A673 (cell line): ENCODE results near the gene SUPT4H1. TPM values are rescaled to one million over a fixed set of nuclear protein-coding genes. Genes with fewer than 3 reads are reported as not detected.

ENCODE experiments used
- BruUV-seq: library from RNA; stranded (reverse); fragments of 400-500 nt; replicated peaks from 2 replicates; lab custom pipeline; 2021; lab: Mats Ljungman, UMichigan
- CTCF ChIA-PET: fragments of 300-600 bp; sonication (Branson Sonifier 250); formaldehyde crosslinking; loops from one replicate; lab custom pipeline; 2022; ENCODE audit warnings: antibody characterized with exemption; lab: Charles Lee
- POLR2A ChIA-PET: fragments of 300-600 bp; sonication (Branson Sonifier 250); formaldehyde crosslinking; loops from one replicate; lab custom pipeline; 2022; ENCODE audit warnings: antibody characterized with exemption; ENCODE audit not compliant: low non-redundant PET; lab: Charles Lee
- DNase-seq: peaks from one replicate; pipeline ENCODE4 v3.0.0-alpha.2; 2015; ENCODE audit warnings: low spot score
- H3K27ac ChIP-seq: fragments of 200-600 bp; sonication (generic); 2 replicates; pipeline ENCODE4 v1.5.1; 2016; ENCODE audit warnings: mixed run types, low read depth, mild to moderate bottlenecking, mixed read lengths, antibody characterized with exemption, low read length; ENCODE audit not compliant: poor library complexity, severe bottlenecking
- H3K27me3 ChIP-seq: fragments of 200-600 bp; sonication (generic); replicated peaks from 2 replicates; pipeline ENCODE4 v1.6.1; 2017; ENCODE audit warnings: mixed run types, low read depth, mild to moderate bottlenecking, mixed read lengths, antibody characterized with exemption, low read length; ENCODE audit not compliant: insufficient read depth, poor library complexity
- H3K36me3 ChIP-seq: fragments of 200-600 bp; sonication (generic); 2 replicates; pipeline ENCODE4 v1.6.1; 2016; ENCODE audit warnings: mixed run types, mild to moderate bottlenecking, mixed read lengths, antibody characterized with exemption, low read length; ENCODE audit not compliant: insufficient read depth, poor library complexity, severe bottlenecking
- H3K4me1 ChIP-seq: fragments of 200-600 bp; sonication (generic); 2 replicates; pipeline ENCODE4 v1.6.1; 2017; ENCODE audit warnings: mixed run types, mild to moderate bottlenecking, mixed read lengths, antibody characterized with exemption, low read length; ENCODE audit not compliant: insufficient read depth, poor library complexity, severe bottlenecking
- H3K4me3 ChIP-seq: fragments of 200-600 bp; sonication (generic); 2 replicates; pipeline ENCODE4 v1.5.1; 2016; ENCODE audit warnings: low read depth, mixed run types, mild to moderate bottlenecking, mixed read lengths, low read length; ENCODE audit not compliant: poor library complexity, severe bottlenecking
- H3K9me3 ChIP-seq: fragments of 200-600 bp; sonication (generic); 2 replicates; pipeline ENCODE4 v1.6.1; 2016; ENCODE audit warnings: mixed run types, low read depth, mild to moderate bottlenecking, mixed read lengths, antibody characterized with exemption, low read length; ENCODE audit not compliant: poor library complexity, severe bottlenecking
- CTCF ChIP-seq: fragments of 300-800, 200-600 bp; sonication (generic); conservative IDR thresholded peaks from 2 replicates; pipeline ENCODE4 v1.5.1; 2017; ENCODE audit warnings: low read depth, mild to moderate bottlenecking, antibody characterized with exemption, low read length, moderate library complexity, mixed read lengths
- EZH2 ChIP-seq: fragments of 200-600 bp; sonication (generic); IDR thresholded peaks from 2 replicates; pipeline ENCODE4 v1.6.1; 2017; ENCODE audit warnings: borderline replicate concordance, low read depth, mild to moderate bottlenecking, mixed read lengths, antibody characterized with exemption, low read length; ENCODE audit not compliant: poor library complexity, severe bottlenecking
- intact Hi-C: fragments of 100-400 bp; cut with micrococcal nuclease; formaldehyde crosslinking; loops from one replicate; pipeline ENCODE4 v1.10.0; 2022; ENCODE audit not compliant: unreplicated experiment
- total RNA-seq: library from RNA; stranded (reverse); gene quantifications from 2 replicates; pipeline ENCODE4 v1.2.3, GENCODE V29; 2021

The SUPT4H1 gene
- total RNA-seq, 1 experiment from 2014 or later, result 106 TPM

DNA sequence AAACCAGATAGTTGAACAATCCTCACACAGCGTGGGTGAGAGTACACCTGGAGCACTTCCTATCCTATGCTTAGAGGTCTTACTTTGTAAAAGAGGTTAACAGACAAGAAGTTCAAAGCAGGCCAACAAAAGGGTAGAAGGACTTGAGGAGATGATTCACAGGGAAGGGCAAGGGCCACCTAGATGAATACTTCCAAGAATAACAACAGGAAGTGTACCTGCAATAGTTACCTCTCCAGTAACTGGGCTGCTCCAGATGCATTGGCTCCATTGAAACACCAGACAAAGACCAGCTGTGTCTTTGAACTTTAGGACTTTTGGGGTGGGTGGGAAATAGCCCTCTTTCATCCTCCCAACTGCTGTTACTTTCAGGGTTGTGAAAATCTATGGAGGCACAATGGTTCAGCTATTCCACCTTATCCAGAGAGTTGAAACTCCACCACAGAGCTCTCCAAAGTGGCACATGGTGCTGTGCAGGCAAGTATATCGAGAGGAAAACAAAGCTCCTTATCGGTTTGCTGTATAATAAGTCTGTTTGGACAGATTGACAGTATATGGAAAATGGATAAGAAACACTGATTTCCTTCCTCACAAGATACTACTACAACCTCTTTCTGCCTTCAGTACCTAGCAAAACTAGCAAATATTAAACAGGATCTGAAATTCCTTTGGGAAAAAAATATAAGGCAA, 42.7 kb upstream of the SUPT4H1 start:
- ChIA-PET CTCF (interaction anchor here (0.6 kb wide), 1 partner anchor 52 kb away, joined by 5 read pairs; no protein-coding TSS in a partner anchor), POLR2A (no interaction called here)
- intact Hi-C loops, result no loop called here
- peaks cover 71% of the 10 kb centered on the region for H3K27me3 ChIP-seq
- no peaks in the 10 kb centered on the region for H3K36me3 ChIP-seq
- no peaks in the 10 kb centered on the region for H3K4me1 ChIP-seq
- TF ChIP-seq CTCF, result no peak
- TF ChIP-seq EZH2, result no peak
- no TSS peak for BruUV-seq
- no peaks in the 10 kb centered on the region for H3K9me3 ChIP-seq
- no peak overlapping the region for H3K4me3 ChIP-seq
- no peak for DNase-seq
- H3K27ac ChIP-seq, result no peak overlapping the region

- H3K9me3 ChIP-seq, result no peaks in the 10 kb centered on the region
- ChIA-PET CTCF (no interaction called here), POLR2A (interaction anchor here (0.6 kb wide), 1 partner anchor 1281 kb away, joined by 10 read pairs; no protein-coding TSS in a partner anchor)
- H3K36me3 ChIP-seq, result no peaks in the 10 kb centered on the region
- no peak overlapping the region for H3K4me3 ChIP-seq
- peaks cover 50% of the 10 kb centered on the region for H3K27me3 ChIP-seq
- peak; percentile 25 for DNase-seq
- TF ChIP-seq EZH2, result no peak
- no peak for TF ChIP-seq CTCF
- no TSS peak for BruUV-seq
- no peaks in the 10 kb centered on the region for H3K4me1 ChIP-seq
- H3K27ac ChIP-seq, result no peak overlapping the region
- intact Hi-C loops, result no loop called here
Measured at GRCh38 chr17:58391302-58391984, 39.4 kb upstream of the SUPT4H1 start.

DNA sequence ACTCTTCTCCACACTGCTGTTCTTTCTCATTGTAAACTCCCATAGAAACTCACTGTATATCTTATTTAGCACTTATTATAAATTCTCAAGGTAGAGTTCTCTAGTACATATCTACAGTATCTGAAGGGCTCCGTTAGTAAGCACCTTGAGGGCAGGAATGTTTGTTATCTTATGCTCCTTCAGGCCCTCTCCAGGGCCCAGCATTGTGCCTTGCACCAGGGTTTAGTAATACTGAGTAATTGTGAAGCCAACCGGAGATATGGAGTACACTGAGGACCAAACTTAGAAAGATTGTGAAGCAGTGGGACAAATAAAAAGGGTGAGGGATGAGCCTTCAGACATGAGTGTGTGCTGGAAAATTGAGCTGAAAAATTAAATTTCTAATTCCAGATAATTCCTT, 38.9 kb upstream of the SUPT4H1 start:
- no TSS peak for BruUV-seq
- CTCF ChIA-PET, result no interaction called here
- POLR2A ChIA-PET, result no interaction called here
- DNase-seq, result no peak
- intact Hi-C loops, result no loop called here
- H3K4me1 ChIP-seq, result no peaks in the 10 kb centered on the region
- no peaks in the 10 kb centered on the region for H3K36me3 ChIP-seq
- no peak overlapping the region for H3K4me3 ChIP-seq
- H3K27me3 ChIP-seq, result peaks cover 44% of the 10 kb centered on the region
- H3K27ac ChIP-seq, result no peak overlapping the region
- no peaks in the 10 kb centered on the region for H3K9me3 ChIP-seq
- no peak for TF ChIP-seq CTCF
